HG02938 (cell line): ENCODE data around the gene KIAA1549.
"Not testable (repeated sequence)": the region's sequence is repeated elsewhere in the genome, so short reads cannot be mapped to it uniquely, and the experiment has no call there.

Experiments
- ATAC-seq: cut with Tn5 transposase; IDR thresholded peaks from one replicate; pipeline ENCODE4 v1.9.1; 2021; ENCODE audit warnings: mild to moderate bottlenecking, moderate library complexity; ENCODE audit not compliant: unreplicated experiment

The KIAA1549 gene

GRCh38 chr7:138821912-138822311 lies 159.3 kb downstream of the KIAA1549 start:
- ATAC-seq = no peak

- ATAC-seq = no peak
Observed at GRCh38 chr7:138819625-138820024, 161.6 kb downstream of the KIAA1549 start.

GRCh38 chr7:138816650-138817049 lies 164.5 kb downstream of the KIAA1549 start:
- ATAC-seq = no peak

GRCh38 chr7:138814816-138815332 lies 166.3 kb downstream of the KIAA1549 start:
- no peak for ATAC-seq

- ATAC-seq = no peak
Observed at GRCh38 chr7:138813945-138814344, 167.2 kb downstream of the KIAA1549 start.

GRCh38 chr7:138811327-138811726 lies 169.9 kb downstream of the KIAA1549 start:
- ATAC-seq = not testable (repeated sequence)

- no peak for ATAC-seq
Observed at GRCh38 chr7:138809346-138809745, 171.8 kb downstream of the KIAA1549 start.

- ATAC-seq = no peak
Observed at GRCh38 chr7:138804618-138805017, 176.6 kb downstream of the KIAA1549 start.

GRCh38 chr7:138802706-138803105 lies 178.5 kb downstream of the KIAA1549 start:
- no peak for ATAC-seq

GRCh38 chr7:138801256-138801655 lies 179.9 kb downstream of the KIAA1549 start:
- no peak for ATAC-seq

- no peak for ATAC-seq
Observed at GRCh38 chr7:138799336-138800000, 181.7 kb downstream of the KIAA1549 start.

- no peak for ATAC-seq
Observed at GRCh38 chr7:138798836-138799235, 182.4 kb downstream of the KIAA1549 start.

GRCh38 chr7:138797715-138798320 lies 183.4 kb downstream of the KIAA1549 start, which contains the start of the genes ATP6V0A4 and TMEM213:
Gene ATP6V0A4, minus strand, starts transcription at chr7:138798196. Its CDS starts 26,949 bp downstream, at chr7:138771247.
Gene TMEM213, plus strand, starts transcription at chr7:138797994. Its CDS starts 111 bp downstream, at chr7:138798105.
- no peak for ATAC-seq

GRCh38 chr7:138797046-138797445 lies 184.1 kb downstream of the KIAA1549 start:
- not testable (repeated sequence) for ATAC-seq

- no peak for ATAC-seq
Observed at GRCh38 chr7:138796038-138796615, 185.1 kb downstream of the KIAA1549 start.

GRCh38 chr7:138785587-138786437 lies 195.4 kb downstream of the KIAA1549 start:
- no peak for ATAC-seq

- ATAC-seq = no peak
Observed at GRCh38 chr7:138784692-138785091, 196.5 kb downstream of the KIAA1549 start.
